ENCODE data around the gene CNTNAP2. TPM values are rescaled to one million over a fixed set of nuclear protein-coding genes. Genes with fewer than 3 reads are reported as not detected.

Gene CNTNAP2
- total RNA-seq, 2 experiments from 2014 or later = not detected

- no peak overlapping the region for H3K4me3 ChIP-seq (ENCODE audit: low read length)
- CTCF ChIA-PET = no interaction called here
- no peaks in the 10 kb centered on the region for H3K4me1 Mint-ChIP-seq (ENCODE audit: low read depth)
- H3K9me3 ChIP-seq (ENCODE audit: control insufficient read depth in 1 of 2, insufficient read depth in 1 of 2, low read length in 2 of 2) = no peaks in the 10 kb centered on the region
- POLR2A ChIA-PET = no interaction called here
- H3K9me3 Mint-ChIP-seq = peaks cover 2% of the 10 kb centered on the region
- H3K4me3 Mint-ChIP-seq = no peak overlapping the region
- H3K27me3 Mint-ChIP-seq = no peaks in the 10 kb centered on the region
- H3K27me3 ChIP-seq (ENCODE audit: control insufficient read depth in 1 of 2, insufficient read depth in 2 of 2, low read length in 2 of 2) = no peaks in the 10 kb centered on the region
- ATAC-seq (ENCODE audit: poor library complexity) (no peak), DNase-seq (no peak)
- TF ChIP-seq CTCF (IDR thresholded peaks at IDR 0.05) = no peak
- no peak overlapping the region for H3K27ac ChIP-seq (ENCODE audit: low read depth in 1 of 2, low read length in 2 of 2)
- H3K36me3 ChIP-seq (ENCODE audit: insufficient read depth, low read length) = no peaks in the 10 kb centered on the region
- H3K4me1 ChIP-seq (ENCODE audit: insufficient read depth, low read length) = no peaks in the 10 kb centered on the region
- H3K36me3 Mint-ChIP-seq (ENCODE audit: low read depth) = no peaks in the 10 kb centered on the region
- intact Hi-C loops (cut with DNase I, micrococcal nuclease) = no loop called here
- H3K27ac Mint-ChIP-seq = no peak overlapping the region
Observed at GRCh38 chr7:146208492-146208891, 91.9 kb downstream of the CNTNAP2 start.

- H3K9me3 ChIP-seq (ENCODE audit: control insufficient read depth in 1 of 2, insufficient read depth in 1 of 2, low read length in 2 of 2) = no peaks in the 10 kb centered on the region
- no peaks in the 10 kb centered on the region for H3K36me3 Mint-ChIP-seq (ENCODE audit: low read depth)
- no peaks in the 10 kb centered on the region for H3K27me3 Mint-ChIP-seq
- ChIA-PET CTCF (no interaction called here), POLR2A (no interaction called here)
- peaks cover 4% of the 10 kb centered on the region for H3K9me3 Mint-ChIP-seq
- no peak for TF ChIP-seq CTCF (IDR thresholded peaks at IDR 0.05)
- no peaks in the 10 kb centered on the region for H3K4me1 Mint-ChIP-seq (ENCODE audit: low read depth)
- H3K4me3 Mint-ChIP-seq = no peak overlapping the region
- H3K4me1 ChIP-seq (ENCODE audit: insufficient read depth, low read length) = no peaks in the 10 kb centered on the region
- no peak overlapping the region for H3K27ac ChIP-seq (ENCODE audit: low read depth in 1 of 2, low read length in 2 of 2)
- intact Hi-C loops (cut with DNase I, micrococcal nuclease) = no loop called here
- DNase-seq (no peak), ATAC-seq (ENCODE audit: poor library complexity) (no peak)
- no peak overlapping the region for H3K4me3 ChIP-seq (ENCODE audit: low read length)
- no peaks in the 10 kb centered on the region for H3K36me3 ChIP-seq (ENCODE audit: insufficient read depth, low read length)
- no peak overlapping the region for H3K27ac Mint-ChIP-seq
- H3K27me3 ChIP-seq (ENCODE audit: control insufficient read depth in 1 of 2, insufficient read depth in 2 of 2, low read length in 2 of 2) = no peaks in the 10 kb centered on the region
Observed at GRCh38 chr7:146214842-146215241, 98.2 kb downstream of the CNTNAP2 start.

- H3K36me3 ChIP-seq (ENCODE audit: insufficient read depth, low read length) = no peaks in the 10 kb centered on the region
- H3K27me3 Mint-ChIP-seq = no peaks in the 10 kb centered on the region
- no peaks in the 10 kb centered on the region for H3K36me3 Mint-ChIP-seq (ENCODE audit: low read depth)
- no peak for ATAC-seq (ENCODE audit: poor library complexity)
- H3K27me3 ChIP-seq (ENCODE audit: control insufficient read depth in 1 of 2, insufficient read depth in 2 of 2, low read length in 2 of 2) = no peaks in the 10 kb centered on the region
- H3K4me1 Mint-ChIP-seq (ENCODE audit: low read depth) = no peaks in the 10 kb centered on the region
- H3K27ac ChIP-seq (ENCODE audit: low read depth in 1 of 2, low read length in 2 of 2) = no peak overlapping the region
- H3K27ac Mint-ChIP-seq = no peak overlapping the region
- no peak for TF ChIP-seq CTCF (IDR thresholded peaks at IDR 0.05)
- ChIA-PET POLR2A (no interaction called here), CTCF (no interaction called here)
- intact Hi-C loops (cut with DNase I, micrococcal nuclease) = no loop called here
- no peak overlapping the region for H3K4me3 Mint-ChIP-seq
- H3K9me3 ChIP-seq (ENCODE audit: control insufficient read depth in 1 of 2, insufficient read depth in 1 of 2, low read length in 2 of 2) = no peaks in the 10 kb centered on the region
- peaks cover 4% of the 10 kb centered on the region for H3K9me3 Mint-ChIP-seq
- DNase-seq = no peak
- no peak overlapping the region for H3K4me3 ChIP-seq (ENCODE audit: low read length)
- no peaks in the 10 kb centered on the region for H3K4me1 ChIP-seq (ENCODE audit: insufficient read depth, low read length)
Observed at GRCh38 chr7:146216396-146217041, 99.9 kb downstream of the CNTNAP2 start.

Measured in CD4-positive, alpha-beta T cell (primary cell).